HEK293T (cell line): ENCODE results near the gene PCDH12.

Source experiments
- ELF4 ChIP-seq: fragments of 450-650 bp; IDR thresholded peaks from 2 replicates; pipeline ENCODE4 v1.6.1; 2017; ENCODE audit warnings: antibody characterized with exemption
- FOXK2 ChIP-seq: fragments of 450-650 bp; IDR thresholded peaks from 2 replicates; pipeline ENCODE4 v1.6.1; 2016; ENCODE audit warnings: mild to moderate bottlenecking
- FOXM1 ChIP-seq: fragments of 450-650 bp; IDR thresholded peaks from 2 replicates; pipeline ENCODE4 v1.6.1; 2017; ENCODE audit warnings: mild to moderate bottlenecking, borderline replicate concordance
- SP1 ChIP-seq: fragments of 450-650 bp; IDR thresholded peaks from 2 replicates; pipeline ENCODE4 v1.6.1; 2017

DNA sequence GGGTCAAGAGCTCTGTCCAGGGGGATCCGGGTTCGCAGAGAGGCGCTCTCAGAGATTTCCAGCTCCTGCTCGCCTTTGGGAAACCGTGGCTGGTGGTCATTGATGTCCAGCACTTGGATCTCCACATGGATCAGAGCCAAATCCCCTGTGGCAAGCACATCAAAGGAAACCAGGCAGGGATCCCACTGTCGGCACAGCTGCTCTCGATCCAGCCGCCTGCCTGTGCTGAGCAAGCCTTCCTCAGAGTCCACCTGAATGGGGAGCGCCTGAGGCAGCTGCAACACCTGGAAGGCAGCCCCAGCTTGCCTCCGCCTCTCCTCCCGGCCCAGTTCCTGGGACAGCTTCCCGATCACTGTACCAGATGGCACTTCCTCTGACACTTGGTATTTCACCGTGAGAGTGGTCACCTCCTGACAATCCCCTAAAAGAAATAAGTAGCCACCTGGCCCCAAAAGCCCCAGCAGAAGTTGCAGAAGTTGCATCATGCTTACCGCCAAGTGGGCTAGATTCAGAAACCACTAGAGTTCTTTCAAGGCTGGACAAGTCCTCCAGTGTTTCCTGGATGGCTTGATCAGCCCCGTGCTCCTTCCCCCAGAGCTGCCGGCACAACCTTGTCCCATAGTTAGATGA, 520 bp downstream of the PCDH12 start:
- TF ChIP-seq FOXM1, result no peak
- TF ChIP-seq FOXK2, result no peak
- no peak for TF ChIP-seq SP1
- no peak for TF ChIP-seq ELF4
